ENCODE results near the gene GRK6.

DNA sequence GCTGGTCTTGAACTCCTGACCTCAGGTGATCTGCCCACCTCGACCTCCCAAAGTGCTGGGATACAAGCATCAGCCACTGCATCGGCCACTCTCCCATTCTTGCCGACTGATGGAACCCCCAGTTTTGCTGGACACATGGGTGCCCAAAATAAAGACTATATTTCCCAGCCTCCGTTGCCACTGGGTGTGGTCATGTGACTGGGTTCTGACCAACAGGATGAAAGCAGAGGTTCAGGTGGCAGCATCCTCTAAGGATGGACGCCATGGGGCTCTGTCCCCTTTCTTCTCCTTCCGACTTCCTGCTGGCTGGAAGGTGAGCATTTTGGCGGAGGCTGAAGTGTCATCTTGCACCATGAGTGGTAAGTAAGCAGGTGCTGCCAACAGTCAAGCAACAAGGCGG, 60.7 kb downstream of the GRK6 start:
- TF ChIP-seq, protein P1, sequence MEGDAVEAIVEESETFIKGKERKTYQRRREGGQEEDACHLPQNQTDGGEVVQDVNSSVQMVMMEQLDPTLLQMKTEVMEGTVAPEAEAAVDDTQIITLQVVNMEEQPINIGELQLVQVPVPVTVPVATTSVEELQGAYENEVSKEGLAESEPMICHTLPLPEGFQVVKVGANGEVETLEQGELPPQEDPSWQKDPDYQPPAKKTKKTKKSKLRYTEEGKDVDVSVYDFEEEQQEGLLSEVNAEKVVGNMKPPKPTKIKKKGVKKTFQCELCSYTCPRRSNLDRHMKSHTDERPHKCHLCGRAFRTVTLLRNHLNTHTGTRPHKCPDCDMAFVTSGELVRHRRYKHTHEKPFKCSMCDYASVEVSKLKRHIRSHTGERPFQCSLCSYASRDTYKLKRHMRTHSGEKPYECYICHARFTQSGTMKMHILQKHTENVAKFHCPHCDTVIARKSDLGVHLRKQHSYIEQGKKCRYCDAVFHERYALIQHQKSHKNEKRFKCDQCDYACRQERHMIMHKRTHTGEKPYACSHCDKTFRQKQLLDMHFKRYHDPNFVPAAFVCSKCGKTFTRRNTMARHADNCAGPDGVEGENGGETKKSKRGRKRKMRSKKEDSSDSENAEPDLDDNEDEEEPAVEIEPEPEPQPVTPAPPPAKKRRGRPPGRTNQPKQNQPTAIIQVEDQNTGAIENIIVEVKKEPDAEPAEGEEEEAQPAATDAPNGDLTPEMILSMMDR (IDR thresholded peaks at IDR 0.05) = no peak
- no peak for TF ChIP-seq ZFX (IDR thresholded peaks at IDR 0.05; ENCODE audit: borderline replicate concordance)

Measured in 22Rv1 (cell line).